Smooth muscle cell (in vitro differentiated cells): ENCODE measurements around the gene MAF. TPM values are rescaled to one million over a fixed set of nuclear protein-coding genes. Genes with fewer than 3 reads are reported as not detected.

ENCODE experiments used
- DNase-seq: peaks from one replicate; lab custom pipeline; 2025; ENCODE audit not compliant: unreplicated experiment; lab: John Stamatoyannopoulos, UW
- H2AFZ ChIP-seq: fragments of 200-600 bp; sonication (generic); 2 replicates; pipeline ENCODE4 v1.6.0; 2016; ENCODE audit warnings: antibody characterized with exemption, low read depth, mild to moderate bottlenecking
- H3F3A ChIP-seq: fragments of 200-600 bp; sonication (generic); 2 replicates; pipeline ENCODE4 v1.6.0; 2017; ENCODE audit warnings: antibody characterized with exemption, low read depth
- H3K27ac ChIP-seq: fragments of 200-600 bp; sonication (generic); 2 replicates; pipeline ENCODE4 v1.5.1; 2016; ENCODE audit warnings: low read depth, mild to moderate bottlenecking
- H3K27me3 ChIP-seq: fragments of 200-600 bp; sonication (generic); 2 replicates; pipeline ENCODE4 v1.6.1; 2016; ENCODE audit warnings: low read depth, mild to moderate bottlenecking
- H3K36me3 ChIP-seq: fragments of 200-600 bp; sonication (generic); 2 replicates; pipeline ENCODE4 v1.5.1; 2016; ENCODE audit warnings: low read depth
- H3K4me1 ChIP-seq: fragments of 200-600 bp; sonication (generic); 2 replicates; pipeline ENCODE4 v1.5.1; 2016; ENCODE audit warnings: low read depth
- H3K4me2 ChIP-seq: fragments of 200-600 bp; sonication (generic); 2 replicates; pipeline ENCODE4 v1.6.0; 2016; ENCODE audit warnings: mild to moderate bottlenecking
- H3K4me3 ChIP-seq: fragments of 200-600 bp; sonication (generic); 2 replicates; pipeline ENCODE4 v1.5.1; 2016; ENCODE audit warnings: mild to moderate bottlenecking
- H3K79me2 ChIP-seq: fragments of 200-600 bp; sonication (generic); 2 replicates; pipeline ENCODE4 v1.6.0; 2016; ENCODE audit warnings: low read depth, mild to moderate bottlenecking
- H3K9ac ChIP-seq: fragments of 200-600 bp; sonication (generic); 2 replicates; pipeline ENCODE4 v1.6.0; 2016; ENCODE audit warnings: low read depth
- H3K9me3 ChIP-seq: fragments of 200-600 bp; sonication (generic); replicated peaks from 2 replicates; pipeline ENCODE4 v1.5.1; 2016; ENCODE audit warnings: low read depth
- H4K20me1 ChIP-seq: fragments of 200-600 bp; sonication (generic); 2 replicates; pipeline ENCODE4 v1.6.0; 2016; ENCODE audit warnings: low read depth
- WGBS: methylation state at CpG from one replicate; pipeline ENCODE4 v1.1.7; 2016; ENCODE audit warnings: low lambda C conversion rate; 5-methylcytosine and 5-hydroxymethylcytosine counted together
- polyA plus RNA-seq: library from polyadenylated mRNA; unstranded; fragments of >200 nt; fragmentation: Nextera tagmentation; extraction: Ambion mirVana; gene quantifications from 2 replicates; pipeline ENCODE4 v1.2.1, GENCODE V29; 2016
- total RNA-seq: library from RNA; depleted of rRNA; stranded (reverse); fragments of >200 nt; gene quantifications from 2 replicates; pipeline ENCODE4 v1.2.3, GENCODE V29; 2014
- TF ChIP-seq, protein P1 (sequence below): fragments of 200-600 bp; sonication (generic); IDR thresholded peaks from 2 replicates; pipeline ENCODE4 v1.5.1; 2017; ENCODE audit warnings: borderline replicate concordance, mild to moderate bottlenecking, antibody characterized with exemption; ENCODE audit not compliant: insufficient read depth, poor library complexity, severe bottlenecking

MAF gene
- total and polyA plus RNA-seq, 2 experiments from 2014 or later, result 19.1 to 54.9 TPM

DNA sequence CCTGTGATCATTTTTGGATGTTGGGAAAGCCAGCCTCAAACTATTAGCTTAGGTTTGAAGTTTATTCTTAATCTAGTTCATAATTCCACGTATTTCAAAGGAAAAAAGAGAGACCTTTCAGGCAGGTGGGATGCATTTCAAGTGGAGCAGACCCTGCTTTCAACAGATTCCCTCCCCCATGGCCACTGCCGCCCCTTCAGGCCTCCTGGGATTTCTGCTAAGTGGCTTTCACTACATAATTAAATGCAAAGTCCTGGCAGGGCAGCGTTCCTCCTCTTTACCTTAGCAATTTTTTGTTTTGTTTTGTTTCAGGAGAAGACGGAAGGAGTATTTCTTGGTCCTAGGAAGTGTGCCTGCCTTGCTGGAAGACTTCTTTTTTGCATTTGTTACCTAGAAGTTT lies 36.6 kb downstream of the MAF start:
- no peaks in the 10 kb centered on the region for H3K79me2 ChIP-seq
- WGBS, result 44% methylated on average over 4 of the region's 4 CpGs
- no peaks in the 10 kb centered on the region for H3K9me3 ChIP-seq
- no peaks in the 10 kb centered on the region for H3F3A ChIP-seq
- no peak overlapping the region for H3K4me3 ChIP-seq
- H3K27ac ChIP-seq, result no peak overlapping the region
- no peaks in the 10 kb centered on the region for H3K4me1 ChIP-seq
- H4K20me1 ChIP-seq, result no peaks in the 10 kb centered on the region
- TF ChIP-seq, protein P1, sequence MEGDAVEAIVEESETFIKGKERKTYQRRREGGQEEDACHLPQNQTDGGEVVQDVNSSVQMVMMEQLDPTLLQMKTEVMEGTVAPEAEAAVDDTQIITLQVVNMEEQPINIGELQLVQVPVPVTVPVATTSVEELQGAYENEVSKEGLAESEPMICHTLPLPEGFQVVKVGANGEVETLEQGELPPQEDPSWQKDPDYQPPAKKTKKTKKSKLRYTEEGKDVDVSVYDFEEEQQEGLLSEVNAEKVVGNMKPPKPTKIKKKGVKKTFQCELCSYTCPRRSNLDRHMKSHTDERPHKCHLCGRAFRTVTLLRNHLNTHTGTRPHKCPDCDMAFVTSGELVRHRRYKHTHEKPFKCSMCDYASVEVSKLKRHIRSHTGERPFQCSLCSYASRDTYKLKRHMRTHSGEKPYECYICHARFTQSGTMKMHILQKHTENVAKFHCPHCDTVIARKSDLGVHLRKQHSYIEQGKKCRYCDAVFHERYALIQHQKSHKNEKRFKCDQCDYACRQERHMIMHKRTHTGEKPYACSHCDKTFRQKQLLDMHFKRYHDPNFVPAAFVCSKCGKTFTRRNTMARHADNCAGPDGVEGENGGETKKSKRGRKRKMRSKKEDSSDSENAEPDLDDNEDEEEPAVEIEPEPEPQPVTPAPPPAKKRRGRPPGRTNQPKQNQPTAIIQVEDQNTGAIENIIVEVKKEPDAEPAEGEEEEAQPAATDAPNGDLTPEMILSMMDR, result no peak
- no peaks in the 10 kb centered on the region for H3K36me3 ChIP-seq
- no peak overlapping the region for H3K9ac ChIP-seq
- no peak overlapping the region for H3K4me2 ChIP-seq
- no peak for DNase-seq
- H3K27me3 ChIP-seq, result peaks cover 8% of the 10 kb centered on the region
- H2AFZ ChIP-seq, result no peak overlapping the region

DNA sequence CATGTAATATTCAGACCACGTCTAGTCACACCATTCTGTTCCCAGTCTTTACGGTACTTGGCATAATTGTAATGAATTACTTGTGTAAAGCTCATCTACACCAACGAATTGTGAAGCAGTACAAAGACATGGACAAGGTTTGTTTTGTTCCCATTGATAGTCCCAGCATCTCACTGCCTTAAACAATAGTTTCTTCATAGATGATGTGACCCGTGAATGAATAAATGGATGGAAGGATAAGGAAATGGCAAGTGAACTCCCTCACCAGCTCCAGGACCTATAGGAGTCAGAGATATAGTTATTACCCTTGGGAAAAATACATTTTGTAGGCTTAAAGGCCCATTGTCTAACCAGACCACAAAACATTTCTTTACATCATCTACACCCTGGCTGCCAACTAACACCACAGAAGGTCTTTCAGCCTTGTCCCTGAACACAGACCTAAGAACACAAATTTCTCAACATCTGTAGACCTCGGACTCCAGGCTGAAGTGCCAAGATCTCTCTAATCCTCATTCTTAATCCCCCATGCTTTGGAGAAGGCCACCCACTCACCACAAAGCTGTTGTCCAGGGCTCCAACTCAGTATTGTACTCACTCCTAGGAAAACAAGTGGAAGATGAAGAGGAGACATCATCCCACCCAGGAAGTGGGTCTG lies 38.2 kb downstream of the MAF start:
- no peak for DNase-seq
- H3K27me3 ChIP-seq, result peaks cover 18% of the 10 kb centered on the region
- H3K36me3 ChIP-seq, result no peaks in the 10 kb centered on the region
- WGBS, result 81% methylated on average over 5 of the region's 5 CpGs
- H3F3A ChIP-seq, result no peaks in the 10 kb centered on the region
- H4K20me1 ChIP-seq, result no peaks in the 10 kb centered on the region
- no peak overlapping the region for H3K4me2 ChIP-seq
- H3K9me3 ChIP-seq, result no peaks in the 10 kb centered on the region
- TF ChIP-seq, protein P1, result no peak
- H3K9ac ChIP-seq, result no peak overlapping the region
- no peaks in the 10 kb centered on the region for H3K79me2 ChIP-seq
- H2AFZ ChIP-seq, result no peak overlapping the region
- H3K4me1 ChIP-seq, result no peaks in the 10 kb centered on the region
- no peak overlapping the region for H3K27ac ChIP-seq
- no peak overlapping the region for H3K4me3 ChIP-seq

DNA sequence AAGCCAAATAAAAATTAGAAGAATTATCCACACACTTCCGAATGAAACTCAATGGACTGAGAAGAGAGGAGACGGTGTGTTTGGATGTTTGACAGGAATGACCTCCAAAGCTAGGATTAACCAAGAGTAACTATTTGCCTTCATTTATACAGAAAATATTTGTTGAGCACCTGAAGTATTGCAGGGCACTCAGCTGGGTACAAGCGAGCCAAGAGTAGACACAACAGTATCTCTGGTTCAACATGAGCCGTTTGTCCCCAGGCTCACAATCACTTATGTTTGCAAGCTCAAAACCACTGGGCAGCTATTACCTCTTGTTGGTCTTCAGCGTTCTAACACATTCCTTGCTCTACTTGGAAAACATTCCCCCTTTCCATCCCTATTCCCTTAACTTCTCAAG lies 38.8 kb downstream of the MAF start:
- 91% methylated on average over 5 of the region's 5 CpGs for WGBS
- H3K36me3 ChIP-seq, result no peaks in the 10 kb centered on the region

More for the DNA sequence above, 38.8 kb downstream of the MAF start:
- TF ChIP-seq, protein P1, result no peak
- Histone ChIP-seq H3K4me2 (no peak overlapping the region), H3F3A (no peaks in the 10 kb centered on the region), H3K27me3 (peaks cover 18% of the 10 kb centered on the region), H4K20me1 (no peaks in the 10 kb centered on the region), H3K27ac (no peak overlapping the region), H3K79me2 (no peaks in the 10 kb centered on the region), H3K4me1 (no peaks in the 10 kb centered on the region), H3K9ac (no peak overlapping the region), H3K4me3 (no peak overlapping the region), H2AFZ (no peak overlapping the region), H3K9me3 (no peaks in the 10 kb centered on the region)
- DNase-seq, result no peak
